ENCODE data around the gene ADCY1. TPM values are rescaled to one million over a fixed set of nuclear protein-coding genes. Genes with fewer than 3 reads are reported as not detected.

ADCY1 gene
- total RNA-seq, 2 donors from 2014 or later, result 1.9 TPM; not detected in 1

DNA sequence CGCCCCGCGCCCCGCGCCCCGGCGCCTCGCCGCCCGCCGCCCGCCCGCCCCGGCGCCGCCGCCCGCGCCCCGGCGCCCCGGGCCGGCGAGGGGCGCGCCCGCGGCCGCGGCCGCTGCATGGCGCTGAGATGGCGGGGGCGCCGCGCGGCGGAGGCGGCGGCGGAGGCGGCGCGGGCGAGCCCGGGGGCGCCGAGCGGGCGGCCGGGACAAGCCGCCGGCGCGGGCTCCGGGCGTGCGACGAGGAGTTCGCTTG, 174 bp downstream of the ADCY1 start:
- DNase-seq (ENCODE audit: low spot score in 2 of 2) (no peak), ATAC-seq (no peak)
- no peak overlapping the region for H3K27ac Mint-ChIP-seq
- H3K9me3 Mint-ChIP-seq, result no peaks in the 10 kb centered on the region
- no peaks in the 10 kb centered on the region for H3K36me3 Mint-ChIP-seq

DNA sequence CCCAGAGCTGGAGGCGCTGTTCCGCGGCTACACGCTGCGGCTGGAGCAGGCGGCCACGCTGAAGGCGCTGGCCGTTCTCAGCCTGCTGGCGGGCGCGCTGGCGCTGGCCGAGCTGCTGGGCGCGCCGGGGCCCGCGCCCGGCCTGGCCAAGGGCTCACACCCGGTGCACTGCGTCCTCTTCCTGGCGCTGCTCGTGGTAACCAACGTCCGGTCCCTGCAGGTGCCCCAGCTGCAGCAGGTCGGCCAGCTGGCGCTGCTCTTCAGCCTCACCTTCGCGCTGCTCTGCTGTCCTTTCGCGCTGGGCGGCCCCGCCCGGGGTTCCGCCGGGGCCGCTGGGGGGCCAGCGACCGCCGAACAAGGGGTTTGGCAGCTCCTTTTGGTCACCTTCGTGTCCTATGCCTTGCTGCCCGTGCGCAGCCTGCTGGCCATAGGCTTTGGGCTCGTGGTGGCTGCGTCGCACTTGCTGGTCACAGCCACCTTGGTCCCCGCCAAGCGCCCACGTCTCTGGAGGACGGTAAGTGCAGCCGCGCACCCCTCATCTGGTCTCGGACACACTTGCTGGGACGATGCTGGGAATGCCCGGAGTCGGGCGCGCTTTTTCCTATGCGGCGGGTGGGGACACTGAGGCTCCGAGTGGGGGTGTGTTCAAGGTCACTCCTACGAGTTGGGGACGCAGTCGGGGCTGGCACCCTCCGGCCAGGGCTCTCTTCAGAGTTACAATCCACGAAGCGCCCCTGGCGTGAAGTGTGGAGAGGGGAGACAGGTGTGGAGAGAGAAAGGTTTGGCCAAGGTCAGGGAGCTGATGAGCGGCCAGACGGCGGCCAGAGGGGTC, 717 bp downstream of the ADCY1 start:
- Mint-ChIP-seq H3K27ac (no peak overlapping the region), H3K36me3 (no peaks in the 10 kb centered on the region), H3K9me3 (no peaks in the 10 kb centered on the region)
- peak in 1 of 2 donors; percentile 48 for DNase-seq (ENCODE audit: low spot score in 2 of 2)
- peak in 1 of 2 donors; percentile 47 for ATAC-seq

DNA sequence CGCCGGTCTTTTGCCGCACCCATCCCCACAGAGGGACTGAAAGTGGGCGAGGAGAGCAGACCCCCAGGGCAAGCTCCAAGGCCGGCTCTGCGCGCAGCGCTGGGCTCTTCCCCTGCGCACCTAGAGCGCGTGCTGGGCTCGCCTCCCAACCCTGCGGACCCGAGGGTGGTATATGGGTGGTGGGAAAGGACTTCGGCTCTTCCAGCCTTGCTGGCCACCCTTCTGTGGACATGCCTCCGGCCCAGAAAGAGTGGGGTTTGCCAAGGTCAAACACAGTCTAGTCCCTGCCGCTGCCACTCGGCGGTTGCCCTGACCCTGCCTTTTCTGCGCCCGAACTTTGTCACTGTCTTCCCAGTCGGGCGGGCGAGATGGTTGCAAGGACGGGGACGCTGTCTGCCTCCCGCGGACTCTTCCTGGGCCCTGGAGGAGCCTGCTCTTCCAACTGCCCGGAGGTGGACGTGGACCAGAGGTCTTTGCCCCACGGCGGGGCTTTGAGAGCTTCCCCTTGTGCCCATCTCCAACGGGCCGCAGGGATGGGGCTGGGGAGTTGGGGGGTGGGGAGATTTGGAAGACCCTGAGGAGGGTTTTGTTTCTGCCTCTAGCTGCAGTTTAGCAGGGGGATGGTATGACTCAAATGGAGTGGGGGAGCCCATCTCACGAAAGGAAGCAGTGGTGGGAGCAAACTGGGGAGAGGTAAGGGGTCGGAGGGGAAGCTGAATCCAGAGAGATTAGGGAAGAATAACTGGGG, 1.5 kb downstream of the ADCY1 start:
- Mint-ChIP-seq H3K9me3 (no peaks in the 10 kb centered on the region), H3K36me3 (no peaks in the 10 kb centered on the region), H3K27ac (no peak overlapping the region)
- DNase-seq (ENCODE audit: low spot score in 2 of 2) (peak in 1 of 2 donors; percentile 23), ATAC-seq (no peak)

DNA sequence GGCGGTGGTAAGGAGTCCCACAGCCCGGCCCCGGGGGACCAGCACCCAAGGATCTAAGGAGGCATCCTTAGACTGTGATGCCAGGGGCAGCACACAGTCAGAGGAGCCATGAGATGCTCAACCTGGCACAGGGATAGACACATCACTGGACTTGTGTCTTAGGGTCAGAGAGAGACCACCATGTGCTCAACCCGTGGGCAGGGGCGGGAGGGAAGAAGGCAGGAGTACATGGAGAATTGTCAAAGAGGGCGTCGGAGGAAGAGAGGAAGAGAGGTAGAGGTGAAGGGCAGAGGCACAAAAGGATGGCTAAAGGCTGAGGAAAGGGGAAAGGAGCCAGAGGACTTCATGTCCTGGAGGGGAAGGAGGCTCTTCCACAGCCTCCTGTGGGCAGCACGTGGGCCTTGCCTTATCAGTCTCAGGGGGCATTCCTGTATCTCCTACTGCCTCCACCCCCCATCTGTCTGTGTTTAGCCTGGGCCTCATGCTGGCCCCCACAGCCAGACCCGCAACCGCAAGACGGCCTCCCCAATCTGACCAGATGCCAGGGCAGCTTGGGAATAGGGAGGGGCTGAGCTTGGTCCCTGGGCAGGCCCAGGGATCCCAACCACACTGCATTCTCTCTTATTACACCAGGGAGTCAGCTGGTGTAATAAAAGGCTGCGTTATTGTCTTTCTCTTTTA, 2.2 kb downstream of the ADCY1 start:
- H3K27ac Mint-ChIP-seq, result no peak overlapping the region
- no peaks in the 10 kb centered on the region for H3K9me3 Mint-ChIP-seq
- DNase-seq (ENCODE audit: low spot score in 2 of 2), result no peak
- ATAC-seq, result no peak
- no peaks in the 10 kb centered on the region for H3K36me3 Mint-ChIP-seq

DNA sequence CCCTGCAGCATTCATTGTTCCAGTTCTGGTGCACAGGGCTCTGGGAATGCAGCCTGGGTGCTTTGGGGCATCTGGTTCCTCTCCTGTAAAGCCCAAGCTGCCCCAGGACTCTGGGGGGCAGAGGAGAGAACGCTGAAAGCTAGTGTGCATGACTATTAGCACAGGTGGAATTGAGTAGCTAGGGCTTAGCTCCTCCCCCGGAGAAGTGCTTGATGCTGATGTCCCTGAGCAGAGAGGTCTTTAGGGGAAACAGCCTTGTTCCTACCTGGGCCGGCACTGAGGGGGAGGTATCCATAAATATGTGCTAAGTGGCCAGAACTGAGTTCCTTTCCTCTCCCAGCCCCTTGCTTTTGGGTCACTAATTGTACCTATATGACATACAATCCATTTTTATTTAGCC, 3.9 kb downstream of the ADCY1 start:
- ATAC-seq, result no peak
- DNase-seq (ENCODE audit: low spot score in 2 of 2), result no peak
- Mint-ChIP-seq H3K36me3 (no peaks in the 10 kb centered on the region), H3K9me3 (no peaks in the 10 kb centered on the region), H3K27ac (no peak overlapping the region)

DNA sequence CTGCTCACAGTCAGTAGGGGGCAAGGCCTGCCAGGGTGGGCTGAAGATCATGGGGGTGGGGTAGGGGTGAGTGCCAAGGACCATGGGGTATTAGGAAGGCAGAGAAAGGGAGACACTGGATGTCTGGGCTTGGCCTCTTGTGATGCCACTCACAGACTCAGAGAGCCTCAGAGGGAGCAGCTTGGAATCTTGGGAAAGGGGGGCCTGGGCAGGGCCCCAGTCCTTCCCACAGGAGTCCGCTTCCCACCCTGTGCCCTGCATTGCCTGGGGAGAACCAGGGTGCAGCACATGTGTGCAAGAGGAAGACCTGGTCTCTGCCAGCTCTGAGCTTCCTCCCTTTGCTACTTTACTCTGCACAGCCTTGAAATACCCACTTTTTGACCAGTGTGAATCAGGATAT, 4.3 kb downstream of the ADCY1 start:
- ATAC-seq (no peak), DNase-seq (ENCODE audit: low spot score in 2 of 2) (no peak)
- no peak overlapping the region for H3K27ac Mint-ChIP-seq
- no peaks in the 10 kb centered on the region for H3K9me3 Mint-ChIP-seq
- H3K36me3 Mint-ChIP-seq, result no peaks in the 10 kb centered on the region

DNA sequence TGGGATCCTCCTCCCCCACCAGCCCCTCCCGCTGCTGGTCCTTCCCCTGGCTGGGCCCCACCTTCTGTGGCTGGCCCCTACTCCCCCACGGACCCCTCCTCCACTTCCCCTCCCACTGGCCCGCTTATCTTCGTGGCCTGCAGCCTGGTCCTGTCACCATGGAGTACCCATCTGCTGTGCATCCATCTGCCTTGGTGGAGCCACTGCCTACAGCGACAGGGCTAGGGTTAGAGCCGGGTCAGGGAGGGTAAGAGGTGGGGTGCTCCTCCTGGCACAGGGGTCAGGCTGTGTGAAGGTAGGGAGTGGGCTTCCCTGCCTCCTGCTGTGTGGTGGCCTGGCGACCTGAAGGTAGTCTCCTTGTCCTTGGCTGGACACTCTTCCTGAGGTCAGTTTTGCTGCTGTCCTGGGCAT, 5.2 kb downstream of the ADCY1 start:
- ATAC-seq, result no peak

DNA sequence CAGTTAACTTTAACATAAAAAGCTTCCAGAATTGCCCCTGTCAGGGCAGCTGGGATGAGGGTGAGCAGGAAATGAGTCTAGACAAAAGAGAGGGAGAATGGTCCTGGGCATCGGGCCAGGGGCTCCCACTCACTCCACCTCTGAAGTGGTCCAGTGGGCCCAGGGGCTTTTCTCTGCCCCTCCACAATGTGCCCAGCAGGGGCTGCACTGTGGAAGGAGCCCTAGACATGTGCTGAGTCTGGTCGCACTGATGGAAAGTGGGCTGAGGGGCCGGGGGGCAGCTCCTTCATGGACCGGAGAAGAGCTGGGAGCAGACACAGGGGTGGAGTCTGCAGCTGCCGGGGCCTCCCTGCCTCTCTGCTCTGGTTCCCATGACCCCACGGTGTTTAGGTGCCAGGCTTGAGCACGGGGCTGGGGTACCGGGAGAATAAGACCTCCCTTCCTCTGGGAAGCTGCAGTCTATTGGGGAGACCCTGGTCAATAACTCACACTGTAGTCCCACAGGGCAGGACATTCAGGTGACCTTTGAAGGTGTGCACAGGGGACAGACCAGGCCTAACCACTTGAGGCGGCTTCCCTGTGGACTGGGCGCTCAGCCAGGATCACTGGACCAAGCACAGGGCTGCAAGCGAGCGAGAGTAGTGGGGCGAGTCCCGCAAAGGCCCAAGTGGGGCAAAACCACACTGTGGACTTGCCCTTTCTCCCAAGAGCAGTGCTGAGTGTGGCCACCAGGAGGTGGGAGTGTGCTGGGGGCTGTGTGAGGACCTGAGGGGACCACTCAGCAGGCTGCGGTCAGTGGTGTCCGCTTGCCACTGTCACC, 6.1 kb downstream of the ADCY1 start:
- Mint-ChIP-seq H3K9me3 (no peaks in the 10 kb centered on the region), H3K36me3 (no peaks in the 10 kb centered on the region), H3K27ac (no peak overlapping the region)
- no peak for ATAC-seq
- no peak for DNase-seq (ENCODE audit: low spot score in 2 of 2)

More for the DNA sequence above, 5.2 kb downstream of the ADCY1 start:
- DNase-seq (ENCODE audit: low spot score in 2 of 2), result no peak
- no peaks in the 10 kb centered on the region for H3K36me3 Mint-ChIP-seq
- no peaks in the 10 kb centered on the region for H3K9me3 Mint-ChIP-seq
- H3K27ac Mint-ChIP-seq, result no peak overlapping the region

DNA sequence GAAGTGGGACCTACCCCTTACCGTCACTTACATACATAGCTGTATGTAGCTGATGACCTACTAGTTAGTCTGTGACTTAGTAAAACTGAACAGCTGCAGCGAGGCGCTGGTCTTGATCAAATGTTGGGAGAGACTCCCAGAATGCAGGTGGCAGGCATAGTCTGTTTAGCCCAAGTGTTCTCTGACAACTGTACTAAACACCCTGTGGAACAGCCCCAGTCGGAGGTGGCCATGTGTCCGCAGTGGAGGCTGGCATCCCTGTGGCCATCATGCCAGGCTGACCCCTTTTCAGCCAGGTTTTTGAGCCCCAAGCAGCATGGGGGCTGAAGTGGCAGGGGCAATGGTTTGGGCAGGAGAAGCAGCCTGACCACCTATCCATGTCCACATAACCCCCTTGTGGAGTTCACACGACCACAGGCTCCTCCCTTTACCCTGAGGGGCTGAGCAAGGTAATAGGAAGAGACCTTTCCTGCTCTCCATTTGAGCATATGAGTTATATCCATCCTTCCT, 7.2 kb downstream of the ADCY1 start:
- Mint-ChIP-seq H3K27ac (no peak overlapping the region), H3K9me3 (no peaks in the 10 kb centered on the region), H3K36me3 (no peaks in the 10 kb centered on the region)
- DNase-seq (ENCODE audit: low spot score in 2 of 2) (no peak), ATAC-seq (no peak)

DNA sequence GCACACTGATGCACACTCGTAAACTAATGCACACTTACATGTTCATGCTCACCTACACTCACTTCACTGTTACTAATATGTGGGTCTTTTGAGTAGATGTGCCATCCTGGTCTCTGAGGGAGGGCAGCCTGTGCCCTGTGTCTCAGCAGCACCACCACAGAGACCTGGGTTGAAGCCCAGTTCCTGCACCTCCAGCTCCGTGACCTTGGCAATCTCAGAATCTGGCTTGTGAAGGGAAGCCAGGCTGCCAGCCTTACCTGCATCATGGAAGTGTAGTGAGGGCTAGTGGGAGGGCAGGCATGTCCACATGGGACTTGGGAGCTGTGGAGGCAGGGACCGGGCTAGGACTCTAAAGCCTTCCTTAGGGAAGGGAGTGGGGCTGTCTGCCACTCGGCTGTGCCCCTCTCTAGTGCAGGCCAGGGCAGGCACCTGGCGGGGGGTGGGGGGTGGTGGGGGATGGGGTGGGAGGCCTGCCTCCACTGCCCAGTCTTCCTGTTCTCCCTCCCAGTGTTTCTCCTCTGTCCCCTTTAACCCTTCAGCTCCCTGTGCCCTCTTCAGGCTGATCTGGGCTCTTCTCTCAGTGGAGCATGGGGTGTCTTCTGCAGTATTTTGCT, 8.1 kb downstream of the ADCY1 start:
- Mint-ChIP-seq H3K9me3 (no peaks in the 10 kb centered on the region), H3K36me3 (no peaks in the 10 kb centered on the region), H3K27ac (no peak overlapping the region)
- DNase-seq (ENCODE audit: low spot score in 2 of 2), result no peak
- no peak for ATAC-seq

DNA sequence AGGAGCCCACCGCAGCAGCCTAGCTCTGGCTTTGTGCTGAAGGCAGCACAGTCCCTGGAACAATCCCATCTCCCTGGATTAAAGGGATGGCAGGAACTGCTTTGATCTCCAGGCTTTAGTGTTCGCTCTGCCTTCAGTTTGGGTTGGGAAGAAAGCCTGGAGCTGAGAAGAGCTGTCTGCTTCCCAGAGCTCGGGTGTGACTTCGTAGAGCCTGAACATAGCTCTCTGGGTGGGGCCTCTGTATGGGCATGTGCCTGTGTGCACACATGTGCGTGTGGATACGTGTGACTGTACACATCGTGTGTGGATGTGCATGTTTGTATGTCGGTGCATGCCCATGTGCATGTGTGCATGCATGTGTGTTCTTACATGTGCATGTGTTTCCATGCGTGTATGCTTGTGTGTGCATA, 8.7 kb downstream of the ADCY1 start:
- Mint-ChIP-seq H3K36me3 (no peaks in the 10 kb centered on the region), H3K9me3 (no peaks in the 10 kb centered on the region), H3K27ac (no peak overlapping the region)
- no peak for DNase-seq (ENCODE audit: low spot score in 2 of 2)
- no peak for ATAC-seq

DNA sequence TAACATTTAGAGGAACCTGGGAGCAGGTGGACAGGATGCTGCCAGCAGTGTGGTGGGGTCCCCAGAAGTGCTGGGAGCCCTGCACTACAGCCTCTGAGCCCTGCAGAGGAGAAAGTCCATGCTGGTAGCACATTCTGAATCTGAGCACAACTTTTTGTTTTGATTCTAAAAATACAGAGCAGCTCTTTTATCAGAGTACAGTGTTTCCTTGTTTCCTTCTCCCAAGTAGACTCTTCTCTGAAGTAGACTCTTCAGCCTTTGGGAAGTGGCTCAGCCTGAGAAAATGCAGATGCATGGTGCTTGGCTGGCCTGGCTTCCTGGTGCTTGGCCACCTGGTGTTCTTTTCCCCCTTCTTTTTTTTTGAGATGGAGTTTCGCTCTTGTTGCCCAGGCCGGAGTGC, 9.1 kb downstream of the ADCY1 start:
- H3K27ac Mint-ChIP-seq, result no peak overlapping the region
- ATAC-seq, result no peak
- DNase-seq (ENCODE audit: low spot score in 2 of 2), result no peak
- no peaks in the 10 kb centered on the region for H3K9me3 Mint-ChIP-seq
- H3K36me3 Mint-ChIP-seq, result no peaks in the 10 kb centered on the region

DNA sequence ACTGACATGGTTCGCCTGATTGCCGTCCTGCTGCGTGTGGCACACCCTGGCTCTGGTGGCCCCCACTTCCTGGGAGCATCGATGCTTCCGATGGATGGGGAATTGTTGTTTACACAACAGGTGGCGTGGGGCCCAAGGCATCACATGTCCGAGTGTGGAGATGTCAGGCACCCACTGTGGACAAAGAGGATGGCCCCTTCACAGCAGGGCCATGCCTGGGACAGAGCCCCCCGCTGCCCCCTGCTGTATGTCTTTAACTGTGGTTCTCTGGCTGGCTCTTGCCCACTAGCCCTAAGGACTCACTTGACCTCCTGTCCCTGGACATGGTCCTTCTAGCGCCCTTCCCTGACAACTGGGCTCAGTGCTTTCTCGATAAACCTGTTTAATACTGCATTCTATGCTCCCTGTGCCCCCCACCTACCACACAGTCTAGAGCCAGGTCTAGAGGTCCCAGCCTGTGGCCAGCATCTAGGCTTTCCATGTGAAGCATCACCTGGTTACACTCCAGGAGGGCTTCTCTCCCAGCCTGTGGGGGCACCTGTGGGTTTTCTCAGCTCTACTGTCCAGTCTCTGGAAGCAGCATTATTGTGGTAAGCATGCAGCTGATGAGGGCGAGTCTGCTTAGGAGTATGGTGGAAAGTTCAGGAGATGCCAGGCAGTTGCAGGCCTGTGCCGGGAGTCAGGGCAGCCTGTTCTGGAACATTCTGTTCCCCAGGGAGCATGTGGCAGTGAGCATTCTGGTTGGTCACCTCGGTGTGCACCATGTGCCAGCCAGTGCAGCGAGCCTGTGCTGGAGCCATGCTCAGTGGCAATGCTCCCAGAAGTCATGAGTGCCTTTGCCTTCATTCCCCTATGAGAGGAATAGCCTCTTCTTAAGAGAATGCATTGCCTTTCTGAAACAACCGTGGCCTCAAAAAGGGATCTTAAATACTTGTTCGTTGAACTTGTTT, 10.4 kb downstream of the ADCY1 start:
- H3K27ac Mint-ChIP-seq, result no peak overlapping the region
- no peaks in the 10 kb centered on the region for H3K36me3 Mint-ChIP-seq
- no peaks in the 10 kb centered on the region for H3K9me3 Mint-ChIP-seq
- ATAC-seq (no peak), DNase-seq (ENCODE audit: low spot score in 2 of 2) (peak in 1 of 2 donors; percentile 21)

DNA sequence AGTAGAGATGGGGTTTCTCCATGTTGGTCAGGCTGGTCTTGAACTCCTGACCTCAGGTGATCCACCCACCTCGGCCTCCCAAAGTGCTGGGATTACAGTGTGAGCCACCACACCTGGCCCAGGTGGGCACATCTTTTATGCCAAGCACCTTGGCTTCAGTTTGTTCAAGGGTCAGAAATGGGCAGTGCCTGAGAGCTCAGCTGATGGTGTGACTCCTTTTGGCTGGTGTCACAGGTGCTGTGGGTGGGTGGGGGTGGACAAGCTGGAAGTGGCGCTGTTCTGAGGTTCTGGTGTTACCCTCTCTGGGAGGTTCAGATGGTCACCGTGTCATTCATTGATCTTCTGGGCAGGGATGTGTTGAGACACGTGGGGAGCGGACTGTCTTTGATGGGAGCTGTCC, 11.5 kb downstream of the ADCY1 start:
- no peaks in the 10 kb centered on the region for H3K36me3 Mint-ChIP-seq
- no peak overlapping the region for H3K27ac Mint-ChIP-seq
- ATAC-seq (no peak), DNase-seq (ENCODE audit: low spot score in 2 of 2) (peak in 1 of 2 donors; percentile 3)
- H3K9me3 Mint-ChIP-seq, result no peaks in the 10 kb centered on the region
